Upper lobe of left lung (tissue), 4 donors: ENCODE results near the gene PDE4D.

Experiments used
- POLR2A ChIP-seq, 4 donors: fragments of 450-650 bp; IDR thresholded peaks; one replicate each; pipeline ENCODE4 v1.5.1; 2016 to 2017; ENCODE audit warnings: antibody characterized with exemption in 4 of 4, mild to moderate bottlenecking in 2 of 4
- POLR2AphosphoS5 ChIP-seq, 2 donors: sonication (generic); formaldehyde crosslinking; IDR thresholded peaks; one replicate each; pipeline ENCODE4 v1.5.1; 2017; ENCODE audit warnings: antibody characterized with exemption in 2 of 2
- TF ChIP-seq, protein P1 (sequence below), 6 experiments: fragments of 450-650 bp in 4 of 6; fragments of 200-600 bp in 2 of 6; sonication (generic) in 2 of 6; IDR thresholded peaks; one replicate each; pipeline ENCODE4 v1.5.1; 2016 to 2019; ENCODE audit warnings: antibody characterized with exemption in 6 of 6

GRCh38 chr5:59180515-59180914 lies 713.0 kb downstream of the PDE4D start:
- TF ChIP-seq, protein P1, sequence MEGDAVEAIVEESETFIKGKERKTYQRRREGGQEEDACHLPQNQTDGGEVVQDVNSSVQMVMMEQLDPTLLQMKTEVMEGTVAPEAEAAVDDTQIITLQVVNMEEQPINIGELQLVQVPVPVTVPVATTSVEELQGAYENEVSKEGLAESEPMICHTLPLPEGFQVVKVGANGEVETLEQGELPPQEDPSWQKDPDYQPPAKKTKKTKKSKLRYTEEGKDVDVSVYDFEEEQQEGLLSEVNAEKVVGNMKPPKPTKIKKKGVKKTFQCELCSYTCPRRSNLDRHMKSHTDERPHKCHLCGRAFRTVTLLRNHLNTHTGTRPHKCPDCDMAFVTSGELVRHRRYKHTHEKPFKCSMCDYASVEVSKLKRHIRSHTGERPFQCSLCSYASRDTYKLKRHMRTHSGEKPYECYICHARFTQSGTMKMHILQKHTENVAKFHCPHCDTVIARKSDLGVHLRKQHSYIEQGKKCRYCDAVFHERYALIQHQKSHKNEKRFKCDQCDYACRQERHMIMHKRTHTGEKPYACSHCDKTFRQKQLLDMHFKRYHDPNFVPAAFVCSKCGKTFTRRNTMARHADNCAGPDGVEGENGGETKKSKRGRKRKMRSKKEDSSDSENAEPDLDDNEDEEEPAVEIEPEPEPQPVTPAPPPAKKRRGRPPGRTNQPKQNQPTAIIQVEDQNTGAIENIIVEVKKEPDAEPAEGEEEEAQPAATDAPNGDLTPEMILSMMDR (IDR thresholded peaks at IDR 0.05), result no peak
- no peak for TF ChIP-seq POLR2A (IDR thresholded peaks at IDR 0.05)
- no peak for TF ChIP-seq POLR2AphosphoS5 (IDR thresholded peaks at IDR 0.05)
